IPS-15b (cell line): ENCODE results near the gene DPY19L2.
"Not testable (repeated sequence)": the region's sequence is repeated elsewhere in the genome, so short reads cannot be mapped to it uniquely, and the experiment has no call there.

Source experiments
- H3K27me3 ChIP-seq: one replicate; pipeline ENCODE4 v1.6.1; 2013; ENCODE audit warnings: low read length; ENCODE audit not compliant: control insufficient read depth, insufficient read depth
- H3K36me3 ChIP-seq: one replicate; pipeline ENCODE4 v1.6.1; 2013; ENCODE audit warnings: low read length; ENCODE audit not compliant: control insufficient read depth, insufficient read depth
- H3K4me1 ChIP-seq: one replicate; pipeline ENCODE4 v1.6.1; 2013; ENCODE audit warnings: mild to moderate bottlenecking, low read length; ENCODE audit not compliant: control insufficient read depth, insufficient read depth
- H3K4me3 ChIP-seq: one replicate; pipeline ENCODE4 v1.5.1; 2013; ENCODE audit warnings: low read depth, low read length
- H3K9ac ChIP-seq: one replicate; pipeline ENCODE4 v1.6.1; 2013; ENCODE audit warnings: low read depth, mild to moderate bottlenecking, low read length
- H3K9me3 ChIP-seq: one replicate; pipeline ENCODE4 v1.6.1; 2013; ENCODE audit warnings: mild to moderate bottlenecking, low read length; ENCODE audit not compliant: control insufficient read depth, insufficient read depth

DPY19L2 gene

DNA sequence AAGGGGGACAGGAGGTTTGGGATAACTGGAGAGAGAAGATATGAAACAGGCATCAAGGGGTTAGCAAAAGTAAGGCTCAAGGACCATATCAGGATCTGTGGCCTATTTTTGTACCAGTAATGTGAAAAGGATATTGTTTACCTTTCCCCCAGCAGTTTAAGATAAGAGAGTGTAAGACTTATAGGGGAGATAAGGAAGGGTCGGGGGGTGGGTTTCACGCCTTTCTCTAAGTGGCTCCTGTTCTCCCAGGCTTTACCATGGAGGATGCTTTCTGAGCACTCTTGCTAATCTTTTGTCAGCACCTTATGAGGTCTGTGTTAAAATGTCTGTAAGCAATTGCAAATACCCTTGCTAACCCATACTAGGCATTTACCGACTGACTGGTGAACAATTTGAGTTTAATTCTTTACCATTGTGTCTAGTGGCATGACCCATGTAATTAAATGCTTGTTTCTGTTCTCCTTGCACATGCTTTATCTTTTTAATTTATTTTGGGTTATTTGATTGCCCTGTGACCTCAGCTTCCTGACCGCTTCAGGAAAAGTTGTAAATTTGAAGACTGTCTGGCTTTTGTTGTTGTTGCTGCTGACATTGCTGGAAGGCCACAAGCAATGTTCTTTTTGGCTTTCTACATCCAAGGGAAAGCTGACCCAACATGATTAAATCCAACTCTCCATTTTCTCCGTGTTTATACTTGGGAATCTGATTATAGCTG is 12.6 kb downstream of the DPY19L2 start:
- H3K36me3 ChIP-seq, H3K27me3 ChIP-seq, H3K4me1 ChIP-seq, H3K9me3 ChIP-seq, H3K9ac ChIP-seq, H3K4me3 ChIP-seq: not testable (repeated sequence)

DNA sequence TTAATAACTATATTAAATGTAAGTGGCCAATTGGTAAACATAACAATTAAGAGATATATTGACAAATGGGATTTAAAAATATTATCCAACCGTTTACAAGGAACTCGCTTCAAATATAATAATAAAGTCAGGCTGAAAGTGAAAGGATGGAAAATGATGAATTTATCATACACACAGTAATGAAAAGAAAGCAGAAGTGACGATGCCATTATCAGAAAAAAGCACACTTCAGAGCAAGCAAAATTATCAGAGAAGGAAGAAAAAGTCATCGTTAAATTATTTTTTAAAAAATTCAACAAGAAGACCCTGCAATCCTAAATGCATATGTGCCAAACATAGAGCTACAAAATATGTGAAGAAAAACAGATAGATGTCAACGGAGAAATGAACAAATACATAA is 13.8 kb downstream of the DPY19L2 start:
- H3K4me1 ChIP-seq, H3K9ac ChIP-seq, H3K36me3 ChIP-seq, H3K27me3 ChIP-seq, H3K9me3 ChIP-seq, H3K4me3 ChIP-seq: not testable (repeated sequence)

DNA sequence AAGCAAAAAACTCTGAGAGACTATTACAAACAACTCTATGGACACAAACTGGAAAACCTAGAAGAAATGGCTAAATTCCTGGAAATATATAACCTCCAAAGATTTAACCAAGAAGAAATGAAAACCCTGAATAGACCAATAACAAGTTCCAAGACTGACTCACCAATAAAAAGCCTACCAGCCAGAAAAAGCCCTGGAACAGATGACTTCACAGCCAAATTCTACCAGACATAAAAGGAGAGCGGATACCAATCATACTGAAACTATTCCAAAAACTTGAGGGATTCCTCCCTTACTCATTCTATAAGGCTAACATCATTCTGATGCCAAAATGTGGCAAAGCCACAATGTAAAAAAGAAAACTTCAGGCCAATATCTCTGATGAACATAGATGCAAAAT is 18.8 kb downstream of the DPY19L2 start:
- H3K4me1 ChIP-seq, H3K4me3 ChIP-seq, H3K36me3 ChIP-seq, H3K27me3 ChIP-seq, H3K9ac ChIP-seq, H3K9me3 ChIP-seq: not testable (repeated sequence)

- not testable (repeated sequence) for H3K4me1 ChIP-seq, H3K9me3 ChIP-seq, H3K9ac ChIP-seq, H3K4me3 ChIP-seq, H3K27me3 ChIP-seq, H3K36me3 ChIP-seq
Measured at GRCh38 chr12:63643381-63644140, 24.7 kb downstream of the DPY19L2 start.

GRCh38 chr12:63624258-63624657 is 44.0 kb downstream of the DPY19L2 start:
- not testable (repeated sequence) for H3K9me3 ChIP-seq, H3K36me3 ChIP-seq, H3K27me3 ChIP-seq, H3K4me3 ChIP-seq, H3K9ac ChIP-seq, H3K4me1 ChIP-seq

DNA sequence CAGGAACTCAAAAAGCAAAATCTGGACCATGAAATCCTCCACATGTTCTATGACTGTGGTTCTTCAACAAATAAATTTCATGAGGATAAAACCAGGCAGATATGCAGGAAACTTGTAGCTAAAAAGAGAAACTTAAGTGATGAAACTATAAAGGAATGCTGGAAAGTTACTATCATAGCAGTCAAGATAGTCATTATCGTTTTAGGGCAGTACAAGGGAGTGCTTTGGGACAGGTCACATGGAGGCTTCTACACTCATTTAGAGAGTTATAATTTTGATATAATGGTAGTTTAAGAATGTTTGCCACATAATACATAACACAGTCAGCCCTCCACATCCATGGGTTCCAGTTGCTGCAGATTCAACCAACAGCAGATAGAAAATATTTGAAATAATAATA is 52.7 kb downstream of the DPY19L2 start:
- not testable (repeated sequence) for H3K9me3 ChIP-seq, H3K36me3 ChIP-seq, H3K4me3 ChIP-seq, H3K9ac ChIP-seq, H3K4me1 ChIP-seq, H3K27me3 ChIP-seq

DNA sequence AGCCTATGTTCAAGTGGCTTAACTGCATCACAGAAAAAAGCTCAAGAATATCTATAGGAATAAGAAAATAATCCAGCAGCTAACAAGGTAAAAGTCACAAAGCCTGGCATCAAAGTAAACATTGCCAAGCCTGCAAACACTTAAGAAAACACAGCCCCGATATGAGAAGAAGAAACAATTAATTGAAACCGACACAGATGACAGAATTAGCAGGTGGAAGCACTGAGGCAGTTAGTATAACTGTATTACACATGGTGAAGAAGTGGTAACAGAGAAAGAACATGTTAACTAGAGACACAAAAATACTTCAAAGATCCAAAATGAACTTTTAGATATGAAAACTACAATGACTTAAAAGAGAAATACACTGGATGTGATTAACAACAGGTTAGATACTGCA is 57.0 kb downstream of the DPY19L2 start:
- not testable (repeated sequence) for H3K4me1 ChIP-seq, H3K9ac ChIP-seq, H3K36me3 ChIP-seq, H3K27me3 ChIP-seq, H3K4me3 ChIP-seq, H3K9me3 ChIP-seq

- not testable (repeated sequence) for H3K4me1 ChIP-seq, H3K4me3 ChIP-seq, H3K9ac ChIP-seq, H3K36me3 ChIP-seq, H3K27me3 ChIP-seq, H3K9me3 ChIP-seq
Measured at GRCh38 chr12:63609281-63609680, 59.0 kb downstream of the DPY19L2 start.

DNA sequence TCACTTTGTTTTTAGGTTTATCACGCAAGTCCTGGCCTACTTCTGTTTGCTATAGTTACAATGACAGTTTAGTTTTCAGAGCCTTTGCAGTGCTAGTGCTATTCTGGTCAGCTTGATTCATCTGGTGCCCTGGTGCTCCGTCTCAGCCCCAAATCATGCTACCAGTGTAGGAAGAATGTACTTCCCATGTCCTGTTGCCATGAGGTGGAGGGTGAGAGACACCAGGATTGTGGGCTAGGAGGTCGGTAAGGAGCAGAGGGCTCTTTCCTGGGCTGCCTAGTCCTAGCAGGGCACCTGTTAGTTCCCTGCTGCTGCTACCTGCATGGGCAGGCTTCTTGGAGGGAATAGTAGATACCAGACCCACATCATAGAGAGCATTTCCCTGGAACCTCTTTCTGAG is 63.3 kb downstream of the DPY19L2 start:
- H3K36me3 ChIP-seq, H3K9me3 ChIP-seq, H3K27me3 ChIP-seq, H3K9ac ChIP-seq, H3K4me3 ChIP-seq, H3K4me1 ChIP-seq: not testable (repeated sequence)

- not testable (repeated sequence) for H3K4me3 ChIP-seq
Measured at GRCh38 chr12:63594828-63595227, 73.5 kb downstream of the DPY19L2 start.

DNA sequence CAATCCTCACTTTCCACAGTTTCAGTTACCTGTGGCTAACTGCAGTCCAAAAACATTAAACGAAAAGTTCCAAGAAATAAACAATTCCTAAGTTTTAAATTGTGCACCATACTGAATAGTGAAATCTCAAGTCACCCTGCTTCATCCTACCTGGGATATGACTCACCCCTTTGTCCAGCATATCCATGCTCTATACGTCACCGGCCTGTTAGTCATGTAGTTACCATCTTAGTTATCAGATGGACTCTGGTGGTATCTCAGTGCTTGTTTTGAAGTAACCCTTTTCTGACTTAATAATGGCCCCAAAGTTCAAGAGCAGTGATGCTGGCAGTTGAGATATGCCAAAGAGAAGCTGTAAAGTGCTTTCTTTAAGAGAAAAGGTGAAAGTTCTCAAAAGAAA is 83.9 kb downstream of the DPY19L2 start:
- H3K4me3 ChIP-seq, H3K9ac ChIP-seq, H3K36me3 ChIP-seq, H3K4me1 ChIP-seq, H3K27me3 ChIP-seq, H3K9me3 ChIP-seq: not testable (repeated sequence)

More at GRCh38 chr12:63594828-63595227, 73.5 kb downstream of the DPY19L2 start:
- H3K36me3 ChIP-seq, H3K9ac ChIP-seq, H3K27me3 ChIP-seq, H3K4me1 ChIP-seq, H3K9me3 ChIP-seq: not testable (repeated sequence)

DNA sequence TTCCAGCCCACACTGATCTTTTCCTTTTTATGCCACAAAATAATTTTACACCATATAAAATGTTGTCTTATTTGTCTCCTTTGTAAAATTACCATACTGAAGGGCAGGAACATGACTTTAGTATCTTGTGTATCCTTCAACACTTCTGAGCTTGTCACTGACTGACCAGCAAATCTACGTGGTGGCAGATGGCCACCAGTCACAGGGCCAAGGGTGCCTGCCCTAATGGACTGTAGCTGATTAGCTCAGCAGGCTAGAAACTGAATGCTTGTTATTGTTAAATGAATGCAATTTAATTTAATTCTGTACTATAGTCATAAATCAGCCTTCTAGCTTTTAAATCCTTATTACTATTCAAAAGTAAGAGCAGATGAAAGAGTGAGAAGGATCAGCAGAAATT is 85.0 kb downstream of the DPY19L2 start:
- H3K4me3 ChIP-seq: not testable (repeated sequence)

More for the DNA sequence above, 85.0 kb downstream of the DPY19L2 start:
- H3K4me1 ChIP-seq, H3K27me3 ChIP-seq, H3K9me3 ChIP-seq, H3K36me3 ChIP-seq, H3K9ac ChIP-seq: not testable (repeated sequence)
